Measurements from ENCODE around the gene TTLL5. TPM values are rescaled to one million over a fixed set of nuclear protein-coding genes. Genes with fewer than 3 reads are reported as not detected.

Gene TTLL5
- total RNA-seq, 1 donor from 2014 or later: 26.0 TPM

- Histone ChIP-seq H3K36me3 (peaks cover 31% of the 10 kb centered on the region), H3K4me3 (no peak overlapping the region), H3K9me3 (no peaks in the 10 kb centered on the region), H3K27ac (no peak overlapping the region), H3K4me1 (no peaks in the 10 kb centered on the region), H3K27me3 (no peaks in the 10 kb centered on the region)
- DNase-seq: no peak
- no peak for TF ChIP-seq CTCF (IDR thresholded peaks at IDR 0.05)
- intact Hi-C loops (cut with DNase I): no loop called here
- no peak for ATAC-seq
Observed at GRCh38 chr14:75783184-75783583, 122.1 kb downstream of the TTLL5 start.

- peaks cover 31% of the 10 kb centered on the region for H3K36me3 ChIP-seq
- no peak overlapping the region for H3K4me3 ChIP-seq
- H3K27me3 ChIP-seq: no peaks in the 10 kb centered on the region
- H3K9me3 ChIP-seq: no peaks in the 10 kb centered on the region
- intact Hi-C loops (cut with DNase I): no loop called here
- no peak for DNase-seq
- no peak overlapping the region for H3K27ac ChIP-seq
- no peak for ATAC-seq
- TF ChIP-seq CTCF (IDR thresholded peaks at IDR 0.05): no peak
- H3K4me1 ChIP-seq: no peaks in the 10 kb centered on the region
Observed at GRCh38 chr14:75783602-75784313, 122.7 kb downstream of the TTLL5 start.

- Histone ChIP-seq H3K27me3 (no peaks in the 10 kb centered on the region), H3K36me3 (peaks cover 31% of the 10 kb centered on the region), H3K4me1 (no peaks in the 10 kb centered on the region), H3K9me3 (no peaks in the 10 kb centered on the region), H3K27ac (no peak overlapping the region), H3K4me3 (no peak overlapping the region)
- intact Hi-C loops (cut with DNase I): no loop called here
- ATAC-seq (no peak), DNase-seq (no peak)
- TF ChIP-seq CTCF (IDR thresholded peaks at IDR 0.05): no peak
Observed at GRCh38 chr14:75784314-75784686, 123.3 kb downstream of the TTLL5 start.

- DNase-seq (no peak), ATAC-seq (no peak)
- intact Hi-C loops (cut with DNase I): no loop called here
- no peak overlapping the region for H3K4me3 ChIP-seq
- H3K9me3 ChIP-seq: no peaks in the 10 kb centered on the region
- H3K27ac ChIP-seq: no peak overlapping the region
- no peaks in the 10 kb centered on the region for H3K27me3 ChIP-seq
- no peaks in the 10 kb centered on the region for H3K4me1 ChIP-seq
- H3K36me3 ChIP-seq: no peaks in the 10 kb centered on the region
- no peak for TF ChIP-seq CTCF (IDR thresholded peaks at IDR 0.05)
Observed at GRCh38 chr14:75793806-75794205, 132.8 kb downstream of the TTLL5 start.

- DNase-seq: no peak
- Histone ChIP-seq H3K9me3 (no peaks in the 10 kb centered on the region), H3K27ac (no peak overlapping the region), H3K4me3 (no peak overlapping the region), H3K36me3 (no peaks in the 10 kb centered on the region), H3K4me1 (no peaks in the 10 kb centered on the region), H3K27me3 (no peaks in the 10 kb centered on the region)
- intact Hi-C loops (cut with DNase I): no loop called here
- ATAC-seq: peak; percentile 80
- TF ChIP-seq CTCF (IDR thresholded peaks at IDR 0.05): peak; percentile 38
Observed at GRCh38 chr14:75794615-75795038, 133.6 kb downstream of the TTLL5 start.

- intact Hi-C loops (cut with DNase I): no loop called here
Observed at GRCh38 chr14:75800792-75801191, 139.7 kb downstream of the TTLL5 start.

More at GRCh38 chr14:75800792-75801191, 139.7 kb downstream of the TTLL5 start:
- ATAC-seq: no peak
- Histone ChIP-seq H3K9me3 (no peaks in the 10 kb centered on the region), H3K4me1 (no peaks in the 10 kb centered on the region), H3K36me3 (no peaks in the 10 kb centered on the region), H3K4me3 (no peak overlapping the region), H3K27ac (no peak overlapping the region), H3K27me3 (no peaks in the 10 kb centered on the region)
- no peak for DNase-seq
- no peak for TF ChIP-seq CTCF (IDR thresholded peaks at IDR 0.05)

Data from upper lobe of right lung (tissue), 1 donor.